OCI-LY1 (cell line): Measurements from ENCODE around the gene DNAJB8.

Source experiments
- EZH2 ChIP-seq: fragments of 200-600 bp; sonication (generic), shearing (Covaris generic); IDR thresholded peaks from 2 replicates; pipeline ENCODE4 v1.8.0; 2017; ENCODE audit warnings: borderline replicate concordance, mixed run types, mild to moderate bottlenecking, antibody characterized with exemption, low read length, moderate library complexity, mixed read lengths
- TF ChIP-seq, protein P1 (sequence below): fragments of 200-600 bp; sonication (generic), shearing (Covaris generic); IDR thresholded peaks from 2 replicates; pipeline ENCODE4 v1.5.1; 2017; ENCODE audit warnings: mild to moderate bottlenecking, antibody characterized with exemption, low read length, moderate library complexity, mixed read lengths

DNA sequence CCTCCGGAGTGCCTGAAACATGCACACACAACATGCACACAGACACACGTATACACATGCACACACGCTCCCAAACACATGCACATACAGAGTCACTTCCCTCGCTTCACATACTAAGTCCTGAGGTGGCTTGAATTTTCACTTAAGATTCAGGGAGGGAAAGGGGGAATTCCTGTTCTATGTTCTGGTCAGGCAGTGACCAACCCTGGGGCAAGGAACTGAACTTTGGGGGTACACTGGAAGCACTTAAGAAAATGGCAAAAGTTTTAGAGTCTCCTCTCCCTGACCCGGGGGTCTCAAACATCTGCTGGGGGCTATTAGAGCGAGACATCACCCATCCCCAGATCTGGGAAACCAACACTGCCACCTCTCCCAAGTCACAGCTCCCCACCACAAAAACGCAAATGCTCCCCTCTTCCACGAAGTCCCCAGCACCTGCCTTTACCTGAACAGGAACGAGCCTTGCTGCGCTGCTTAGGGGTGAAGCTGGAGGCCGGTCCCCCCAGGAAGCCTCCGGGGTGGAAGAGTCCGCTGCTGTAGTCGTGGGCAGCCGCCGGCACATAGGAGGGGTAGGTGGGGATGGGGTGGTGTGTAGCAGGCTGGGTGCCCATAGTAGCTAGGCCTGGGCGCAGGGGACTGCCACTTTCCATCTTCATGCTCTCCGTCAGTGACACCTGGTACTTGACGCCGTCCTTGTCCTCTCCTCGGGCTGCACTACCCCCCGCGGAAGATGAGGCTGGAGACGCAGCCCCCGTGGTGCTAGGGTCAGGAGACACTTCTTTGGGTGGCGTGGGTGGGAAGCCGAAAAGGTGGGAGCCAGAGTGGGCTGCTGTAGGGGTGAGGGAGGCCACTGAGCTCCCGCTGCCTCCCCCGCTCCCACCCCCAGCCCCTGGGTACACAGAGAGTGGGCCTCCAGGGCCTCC lies 18.9 kb upstream of the DNAJB8 start:
- TF ChIP-seq, protein P1, sequence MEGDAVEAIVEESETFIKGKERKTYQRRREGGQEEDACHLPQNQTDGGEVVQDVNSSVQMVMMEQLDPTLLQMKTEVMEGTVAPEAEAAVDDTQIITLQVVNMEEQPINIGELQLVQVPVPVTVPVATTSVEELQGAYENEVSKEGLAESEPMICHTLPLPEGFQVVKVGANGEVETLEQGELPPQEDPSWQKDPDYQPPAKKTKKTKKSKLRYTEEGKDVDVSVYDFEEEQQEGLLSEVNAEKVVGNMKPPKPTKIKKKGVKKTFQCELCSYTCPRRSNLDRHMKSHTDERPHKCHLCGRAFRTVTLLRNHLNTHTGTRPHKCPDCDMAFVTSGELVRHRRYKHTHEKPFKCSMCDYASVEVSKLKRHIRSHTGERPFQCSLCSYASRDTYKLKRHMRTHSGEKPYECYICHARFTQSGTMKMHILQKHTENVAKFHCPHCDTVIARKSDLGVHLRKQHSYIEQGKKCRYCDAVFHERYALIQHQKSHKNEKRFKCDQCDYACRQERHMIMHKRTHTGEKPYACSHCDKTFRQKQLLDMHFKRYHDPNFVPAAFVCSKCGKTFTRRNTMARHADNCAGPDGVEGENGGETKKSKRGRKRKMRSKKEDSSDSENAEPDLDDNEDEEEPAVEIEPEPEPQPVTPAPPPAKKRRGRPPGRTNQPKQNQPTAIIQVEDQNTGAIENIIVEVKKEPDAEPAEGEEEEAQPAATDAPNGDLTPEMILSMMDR: no peak
- TF ChIP-seq EZH2: no peak
